ENCODE measurements around the gene CNTFR.

CNTFR gene

DNA sequence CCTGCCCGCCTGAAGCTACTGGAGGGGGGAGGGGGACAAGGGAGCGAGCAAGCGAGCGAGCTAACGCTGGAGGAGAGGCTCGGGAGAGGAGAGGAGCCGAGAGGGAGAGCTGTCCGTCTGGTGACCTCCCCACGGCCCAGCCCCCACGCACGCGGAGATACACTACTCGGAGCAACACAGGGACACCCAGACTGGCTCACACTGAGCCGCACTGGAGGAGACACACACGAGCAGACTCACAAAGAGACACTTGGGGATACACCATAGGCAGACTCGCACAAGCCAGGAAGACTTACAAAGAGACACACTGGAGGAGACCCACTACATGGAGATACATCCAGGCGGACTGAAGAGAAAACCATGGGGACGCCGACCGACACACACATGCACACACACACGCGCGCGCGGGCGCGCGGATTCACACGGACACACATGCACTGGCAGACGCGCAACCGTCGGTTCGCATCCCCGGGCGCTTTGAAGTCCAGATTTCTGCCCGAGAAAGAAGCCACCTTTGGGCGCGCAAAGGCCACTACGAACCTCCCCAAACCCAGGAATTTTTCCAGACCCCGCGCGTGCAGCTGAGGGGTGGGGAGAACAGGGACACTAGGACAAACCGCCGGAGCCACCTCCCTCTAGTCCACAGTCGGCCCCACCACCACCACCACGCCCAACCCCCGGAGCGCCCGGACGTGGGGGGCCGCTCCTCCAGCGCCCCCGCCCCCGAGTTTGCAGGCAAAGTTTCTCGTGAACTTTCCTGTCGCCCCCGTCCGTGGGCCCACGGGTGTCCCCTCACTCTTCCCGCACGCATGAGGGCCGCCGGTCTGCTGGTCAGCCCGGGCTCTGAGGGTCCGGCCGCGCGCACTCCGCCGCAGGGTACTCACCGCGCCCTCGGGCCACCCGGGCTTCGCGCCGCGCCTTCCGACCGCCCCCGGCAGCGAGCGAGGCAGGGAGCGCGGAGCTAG lies 571 bp downstream of the CNTFR start:
- DNase-seq = no peak

DNA sequence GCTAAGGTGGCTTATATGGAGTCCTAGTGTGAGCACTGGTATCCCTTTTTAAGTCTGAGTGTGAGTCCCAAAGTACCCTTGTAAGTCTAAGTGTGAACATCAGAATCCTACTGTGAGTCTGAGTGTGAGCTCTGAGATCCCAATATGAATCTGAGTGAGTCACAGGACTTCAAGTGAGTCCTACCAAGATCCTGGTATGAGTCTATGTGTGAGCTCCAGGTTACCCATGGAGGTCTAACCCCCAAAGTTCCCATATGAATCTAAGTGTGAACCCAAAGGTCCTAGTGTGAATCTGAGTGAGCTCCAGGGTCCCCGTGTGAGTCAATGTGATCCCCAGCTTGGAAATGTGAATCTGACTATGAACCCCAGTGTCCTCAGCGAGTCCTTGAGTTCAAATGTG lies 2.3 kb downstream of the CNTFR start:
- no peak for DNase-seq

DNA sequence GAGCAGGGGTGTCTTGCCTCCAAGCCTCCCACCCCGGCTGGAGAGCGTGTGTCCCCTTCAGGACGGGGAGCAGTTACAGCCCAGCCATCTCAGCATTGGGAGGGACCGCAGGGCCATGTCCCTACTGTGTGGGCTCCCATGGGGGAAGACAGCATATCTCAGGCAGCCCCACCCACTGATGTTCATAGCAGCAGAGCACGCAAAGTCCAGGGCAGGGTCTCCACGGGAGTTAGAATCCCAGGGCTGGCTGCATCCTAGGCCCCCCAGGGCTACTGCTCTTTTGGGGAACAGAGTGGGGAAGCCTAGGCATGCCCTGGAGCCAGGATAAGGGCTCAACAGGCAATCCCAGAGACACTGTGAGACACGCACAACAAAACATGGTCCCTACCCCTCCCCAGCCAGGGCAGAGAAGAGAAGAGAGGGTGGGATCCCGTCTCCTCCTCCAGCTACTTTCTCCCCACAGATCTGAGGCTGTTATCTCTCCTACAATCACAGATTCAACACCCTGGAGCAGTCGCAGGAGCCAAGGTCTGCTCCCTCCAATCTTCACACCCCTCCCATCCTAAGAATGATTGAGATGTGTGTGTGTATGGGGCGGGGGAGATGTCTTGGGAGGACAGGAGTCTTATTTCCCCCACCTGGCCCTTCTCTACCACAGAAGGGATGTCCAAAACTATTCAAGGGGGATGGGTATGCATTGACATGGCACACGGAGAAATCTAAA lies 3.4 kb downstream of the CNTFR start:
- no peak for DNase-seq

DNA sequence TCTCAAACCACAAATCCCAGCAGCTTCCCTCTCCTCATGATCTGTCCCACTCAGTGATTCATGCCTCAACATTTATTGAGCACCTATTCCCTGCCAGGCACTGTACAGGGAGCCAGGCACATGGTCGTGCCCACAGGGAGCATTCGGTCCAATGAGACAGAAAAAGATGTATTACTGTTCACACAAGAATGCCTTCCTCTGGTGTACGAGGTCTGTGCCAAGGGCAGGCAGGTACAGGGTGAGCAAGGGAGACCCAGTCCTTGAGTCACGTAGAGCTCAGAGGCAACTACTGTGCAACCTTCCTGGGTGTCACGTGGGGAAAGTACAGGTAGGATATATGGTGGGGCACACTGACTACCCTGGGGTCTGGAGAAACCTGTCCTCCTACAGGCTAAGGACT lies 4.6 kb downstream of the CNTFR start:
- no peak for DNase-seq

DNA sequence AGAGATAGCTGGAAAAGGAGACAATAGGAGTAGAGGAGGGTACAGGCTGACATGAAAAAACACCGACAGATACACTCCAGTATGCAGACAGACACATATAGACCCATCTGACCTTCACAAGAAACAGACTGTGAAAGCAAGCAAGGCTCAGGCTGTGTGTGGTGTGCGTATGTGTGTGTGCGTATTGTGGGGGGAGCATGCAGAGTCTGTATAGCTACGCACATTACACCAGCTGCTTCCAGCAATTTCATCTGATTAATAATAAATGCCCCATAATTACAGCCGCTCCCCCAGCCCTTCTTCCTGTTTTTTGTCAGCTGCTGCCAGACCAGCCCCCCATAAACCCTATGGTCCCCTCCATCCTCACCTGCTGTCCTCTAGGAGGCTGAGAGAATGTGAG lies 6.7 kb downstream of the CNTFR start:
- DNase-seq = no peak

DNA sequence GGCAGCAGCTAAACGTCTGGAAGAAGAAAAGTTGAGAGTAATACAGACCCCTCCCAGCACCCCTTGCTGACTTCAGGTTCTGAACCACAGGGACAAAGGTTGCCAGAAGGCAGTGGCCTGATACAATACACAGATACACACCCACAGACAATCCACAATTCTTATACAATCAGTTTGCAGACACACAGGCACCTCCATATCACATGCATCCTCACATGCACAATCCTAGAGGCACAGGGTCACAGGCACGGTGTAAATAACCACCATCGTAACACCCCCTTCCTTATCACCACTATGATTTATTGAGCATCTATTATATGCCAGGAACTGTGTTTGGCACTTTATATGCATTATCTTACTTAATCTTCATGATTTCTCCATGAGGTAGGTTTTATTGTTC lies 8.2 kb downstream of the CNTFR start:
- DNase-seq = no peak

DNA sequence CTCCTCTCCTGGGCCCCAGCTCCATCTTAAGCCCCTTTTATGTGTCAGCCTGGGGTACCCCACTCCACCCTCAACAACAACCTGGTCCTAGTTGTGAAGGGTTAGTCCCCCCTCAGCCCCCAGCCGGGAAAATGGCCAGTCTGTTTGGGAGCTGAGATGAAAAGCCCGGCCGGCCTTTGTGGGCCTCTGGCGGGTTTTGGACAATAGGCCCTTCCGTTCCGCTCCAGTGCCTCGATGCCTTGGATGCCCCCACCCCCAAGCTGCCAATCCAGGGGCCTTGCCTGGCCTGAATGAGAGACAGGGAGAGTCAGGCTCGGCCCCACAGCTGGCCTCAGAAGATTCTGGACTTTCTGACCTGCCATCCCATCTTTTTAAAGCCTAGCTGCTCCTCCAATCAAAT lies 9.2 kb downstream of the CNTFR start:
- no peak for DNase-seq

DNA sequence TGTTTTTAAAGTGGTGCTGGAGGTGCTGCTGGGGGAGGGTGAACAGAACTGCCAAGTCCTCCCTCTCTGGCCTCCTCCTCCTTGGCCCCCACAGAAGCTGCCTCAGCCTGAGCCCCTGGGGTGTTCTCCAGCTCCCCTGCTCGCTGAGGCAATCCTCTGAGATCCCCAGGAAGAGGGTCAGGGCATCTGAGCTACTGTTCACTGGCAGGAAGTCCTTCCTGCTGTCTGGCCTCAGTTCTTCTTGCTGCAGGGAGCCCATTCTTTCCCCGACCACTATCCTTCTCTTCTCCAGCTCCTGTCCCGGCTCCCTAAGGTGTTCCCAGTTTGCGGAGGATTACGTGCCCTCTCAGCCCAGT lies 9.7 kb downstream of the CNTFR start:
- no peak for DNase-seq

DNA sequence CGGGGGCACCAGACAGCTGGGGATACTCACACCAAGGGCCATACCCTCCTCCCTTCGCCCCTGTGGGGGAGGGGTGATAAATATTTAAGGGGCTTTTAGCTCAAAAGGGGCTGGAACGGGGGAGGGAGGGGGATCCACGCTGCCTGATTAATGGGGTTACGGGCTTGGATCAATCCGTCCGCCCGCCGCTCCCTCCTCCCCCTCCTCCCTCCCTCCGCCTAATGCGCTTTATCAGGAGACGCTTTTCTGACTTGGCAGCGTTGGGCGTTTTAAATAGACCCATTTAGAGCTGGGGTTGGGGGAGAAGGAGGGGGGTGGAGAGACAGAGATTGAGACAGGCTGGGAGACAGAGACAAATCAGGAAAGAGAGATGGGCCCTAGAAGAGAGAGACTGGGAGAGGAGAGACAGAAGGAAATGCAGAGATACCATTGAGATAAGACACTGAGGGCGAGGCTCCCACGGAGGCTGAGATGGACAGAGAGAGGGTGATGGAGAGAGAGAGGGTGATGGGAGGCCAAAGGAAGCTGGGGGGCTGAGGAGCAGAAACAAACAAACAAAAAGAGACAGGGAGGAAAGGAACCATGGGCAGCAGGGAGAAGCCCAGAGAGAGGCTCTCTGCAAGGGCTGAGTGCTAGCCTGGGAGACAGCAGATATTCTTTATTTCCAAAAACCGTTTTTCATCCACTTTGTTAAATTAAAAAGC lies 10.3 kb downstream of the CNTFR start:
- DNase-seq = no peak

DNA sequence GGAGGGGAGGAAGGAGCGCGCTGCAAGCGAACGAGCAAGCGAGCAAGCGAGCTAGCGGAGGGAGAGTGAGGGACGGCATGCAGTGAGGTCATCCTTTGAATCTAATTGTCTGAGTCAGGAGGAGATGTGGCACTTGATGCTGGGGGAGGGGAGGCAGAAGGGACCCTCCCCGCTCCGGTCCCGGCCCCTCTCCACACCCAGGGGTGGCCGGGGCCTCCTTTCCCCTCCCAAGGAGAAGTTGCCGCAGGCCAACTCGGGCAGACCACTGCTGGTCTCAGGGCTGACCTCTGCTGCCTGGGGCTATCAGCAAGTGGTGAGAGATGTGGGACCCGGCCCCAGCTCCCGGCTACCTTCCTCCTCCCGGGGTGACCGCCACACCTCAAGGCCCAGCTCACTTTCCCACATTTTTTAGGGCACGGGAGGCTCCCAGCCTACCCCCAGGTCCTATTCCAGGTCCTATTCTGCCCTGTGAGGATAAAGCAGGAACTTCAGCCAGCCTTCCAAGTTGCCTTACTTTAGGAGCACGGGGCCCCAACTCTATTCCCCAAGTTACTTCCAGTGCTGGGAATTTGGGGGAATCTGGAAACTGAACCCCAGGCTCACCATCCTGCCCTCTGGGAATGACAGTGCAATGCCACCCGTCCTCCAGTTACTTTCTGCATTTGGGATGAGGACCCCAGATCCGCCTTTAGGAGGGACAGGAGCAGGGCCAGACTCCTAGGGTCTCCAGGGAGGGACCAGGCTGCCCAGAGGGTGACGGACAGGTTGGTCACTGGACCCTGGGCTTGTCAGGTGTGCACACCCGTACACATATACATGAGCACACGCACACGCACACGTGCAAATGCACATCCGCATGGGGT lies 11.1 kb downstream of the CNTFR start:
- no peak for DNase-seq

DNA sequence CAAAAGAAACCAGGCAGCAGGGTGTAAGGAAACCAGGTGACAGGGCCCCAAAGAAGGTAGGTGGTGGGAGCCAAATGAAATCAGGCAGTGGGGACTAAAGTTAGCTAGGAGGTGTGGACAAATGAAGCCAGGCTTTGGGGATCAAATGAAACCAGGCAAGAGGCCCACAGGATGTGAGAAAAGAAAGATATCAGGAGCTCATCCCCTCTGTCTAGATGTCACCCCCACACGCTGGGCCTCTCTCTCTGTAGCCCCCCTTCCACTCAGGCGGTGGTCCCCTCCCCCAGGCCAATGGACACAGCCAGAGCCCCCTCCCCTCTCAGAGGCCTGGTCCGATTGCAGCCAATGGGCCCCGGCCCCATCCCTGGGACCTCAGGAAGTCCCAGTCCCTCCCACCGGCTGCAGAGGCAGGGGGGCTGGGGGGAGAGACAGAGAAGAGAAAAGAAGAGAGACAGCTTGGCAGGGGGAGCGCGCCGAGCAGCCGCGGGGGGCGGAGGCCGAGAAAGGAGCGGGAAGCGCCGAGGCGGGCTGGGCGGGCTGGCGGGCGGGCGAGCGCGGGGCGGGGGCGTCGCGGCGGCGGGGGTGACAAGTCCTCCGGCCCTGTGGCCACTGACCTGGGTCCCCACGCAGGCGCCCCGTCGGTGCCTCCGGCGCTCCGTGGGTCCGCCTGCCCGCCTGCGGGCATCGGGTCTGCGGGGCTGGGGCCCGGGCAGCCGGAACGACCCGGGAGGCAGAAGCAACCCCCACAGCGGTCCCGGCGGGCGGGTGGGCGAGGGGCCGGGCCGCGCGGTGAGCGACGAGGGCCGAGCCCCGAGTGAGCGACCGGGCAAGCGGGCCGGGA lies 11.9 kb downstream of the CNTFR start:
- DNase-seq = no peak

DNA sequence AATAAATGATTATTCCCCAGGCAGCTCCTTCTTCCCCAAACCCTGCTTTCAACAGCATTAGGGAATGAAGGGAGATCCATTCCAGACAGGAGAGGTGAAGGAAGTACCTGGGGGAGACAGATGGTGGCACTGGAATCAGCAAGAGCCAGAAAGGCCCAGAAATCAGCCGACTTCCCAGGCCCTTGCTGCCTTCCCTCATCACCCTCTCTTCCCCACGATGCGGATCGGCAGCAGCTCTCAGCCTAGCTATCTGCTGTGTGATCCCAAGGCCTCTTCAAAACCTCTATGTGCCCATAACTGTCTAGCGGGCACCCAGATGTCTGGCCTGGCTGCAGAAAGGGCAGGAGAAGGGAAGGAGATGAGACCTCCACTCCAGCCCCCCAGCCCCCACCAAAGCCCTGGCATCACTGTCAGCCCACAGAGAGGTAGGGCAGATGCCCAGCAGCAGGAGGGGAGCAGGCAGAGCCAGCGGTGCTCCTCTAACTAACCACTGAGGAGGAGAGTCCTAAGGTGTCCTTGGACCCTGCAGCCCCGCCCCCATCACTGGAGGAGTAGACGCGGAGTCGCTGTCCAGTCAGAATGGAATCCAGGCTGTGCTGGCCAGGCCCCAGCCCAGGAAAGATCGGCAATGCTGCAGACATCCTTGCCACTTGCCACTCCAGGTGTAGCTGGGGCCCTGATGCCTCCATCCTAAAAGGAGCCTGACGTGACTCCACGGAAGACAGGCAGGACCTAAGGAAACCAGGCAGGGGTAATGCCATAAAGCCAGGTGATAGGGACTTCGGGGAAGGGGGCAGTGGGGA lies 12.7 kb downstream of the CNTFR start:
- no peak for DNase-seq

DNA sequence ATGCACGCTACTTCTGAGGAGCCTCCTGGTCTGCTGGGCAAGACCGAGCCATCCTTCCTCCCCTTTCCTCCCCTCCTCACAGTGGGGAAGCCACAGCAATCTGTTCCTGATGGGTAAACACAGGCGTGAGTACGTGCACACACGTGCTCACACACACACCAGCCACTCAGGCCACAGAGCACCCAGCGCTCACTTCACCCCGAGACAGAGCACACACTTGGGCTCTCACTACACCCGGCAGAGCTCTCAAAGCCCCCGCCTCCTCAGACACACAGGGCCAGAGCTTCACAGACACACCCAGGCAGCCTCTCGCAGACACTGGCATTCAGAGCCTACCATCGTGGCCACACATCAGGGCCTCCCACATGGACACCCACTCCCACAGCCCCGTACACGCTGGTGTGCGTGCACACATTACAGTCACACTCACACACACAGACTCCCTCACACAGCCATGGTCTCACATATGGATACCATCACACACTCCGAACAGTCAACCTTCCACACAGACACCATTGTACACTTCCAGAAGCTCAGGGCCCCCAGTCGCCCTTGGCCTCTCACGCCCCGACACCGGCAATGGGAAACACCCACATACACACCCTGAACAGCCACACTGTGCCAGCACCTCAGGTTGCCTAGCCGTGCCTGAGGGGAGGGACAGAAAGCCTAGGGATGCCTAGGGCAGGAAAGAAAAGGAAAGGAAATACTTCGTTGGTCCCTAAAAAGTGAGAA lies 13.5 kb downstream of the CNTFR start:
- DNase-seq = no peak

DNA sequence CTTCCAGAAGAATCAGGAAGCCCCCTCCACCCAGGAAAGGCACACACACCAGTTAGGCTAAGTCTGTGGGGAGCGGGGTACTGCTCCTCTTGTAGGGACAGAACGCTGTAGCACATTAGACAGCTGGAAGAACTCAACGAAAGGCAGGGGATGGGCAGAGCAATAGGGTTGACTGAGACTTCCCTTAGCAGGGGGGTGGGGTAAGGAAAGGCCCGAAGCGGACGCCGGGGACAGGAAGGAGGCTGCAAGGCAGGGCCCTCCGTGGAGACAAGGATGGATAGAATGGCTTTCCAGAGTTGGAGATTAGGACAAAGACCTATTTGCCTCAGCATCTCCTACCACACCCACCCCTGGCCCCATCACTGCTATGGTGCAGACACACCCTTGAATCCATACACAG lies 14.3 kb downstream of the CNTFR start:
- no peak for DNase-seq

DNA sequence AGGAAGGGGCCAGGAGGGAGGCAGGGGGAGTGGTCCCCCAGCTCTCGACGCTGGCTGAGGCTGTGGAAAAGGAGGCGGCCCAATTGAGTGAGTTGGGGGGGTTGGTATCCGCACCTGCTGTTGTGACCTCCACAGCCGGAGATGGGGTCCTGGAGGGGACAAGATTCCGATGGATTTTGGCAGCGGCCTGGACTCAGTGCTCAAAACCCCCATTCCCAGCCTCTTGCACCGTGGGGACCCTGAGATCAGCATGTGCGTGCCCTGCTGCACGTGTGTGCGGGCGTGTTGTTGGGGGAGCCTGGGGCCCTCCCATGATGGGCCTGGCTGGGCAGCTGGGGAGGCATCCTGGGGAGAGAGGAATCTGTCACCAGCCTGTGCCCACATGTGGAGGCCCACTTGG lies 15.0 kb downstream of the CNTFR start:
- no peak for DNase-seq

DNA sequence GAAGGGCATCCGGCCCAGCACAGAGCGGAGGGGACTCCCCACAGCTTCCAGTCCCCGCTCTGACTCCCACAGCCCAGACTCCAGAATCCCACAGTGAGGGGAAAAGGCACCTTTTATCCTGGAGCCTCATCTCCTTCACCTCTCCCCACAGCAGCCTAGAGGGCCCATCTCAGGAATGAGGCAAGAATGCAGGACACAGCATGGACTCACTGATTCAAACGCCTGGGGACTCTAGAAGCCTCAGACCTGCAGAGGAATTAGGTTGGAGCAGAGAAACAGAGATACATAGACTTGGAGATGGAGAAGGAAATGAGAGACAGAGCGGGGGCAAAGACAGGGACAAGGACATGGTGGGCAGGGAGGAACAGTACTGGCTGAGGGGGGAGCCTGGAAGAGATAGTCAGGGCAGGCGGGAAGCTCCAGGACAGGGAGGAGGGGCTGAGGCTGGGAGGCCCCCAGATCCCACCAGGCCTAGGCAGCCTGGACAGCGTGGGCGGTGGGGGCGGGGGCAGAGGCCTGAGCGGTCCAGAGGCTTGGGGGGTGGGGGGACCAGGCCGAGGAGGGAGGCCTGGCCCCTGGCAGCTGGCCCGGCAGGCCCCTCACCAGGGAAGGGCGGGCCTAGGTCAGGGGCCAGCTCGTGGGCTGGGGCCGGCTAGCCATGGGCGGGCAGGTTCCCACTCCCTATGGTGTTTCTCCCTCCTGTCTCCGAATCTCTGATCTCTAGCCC lies 15.8 kb downstream of the CNTFR start:
- DNase-seq = no peak

DNA sequence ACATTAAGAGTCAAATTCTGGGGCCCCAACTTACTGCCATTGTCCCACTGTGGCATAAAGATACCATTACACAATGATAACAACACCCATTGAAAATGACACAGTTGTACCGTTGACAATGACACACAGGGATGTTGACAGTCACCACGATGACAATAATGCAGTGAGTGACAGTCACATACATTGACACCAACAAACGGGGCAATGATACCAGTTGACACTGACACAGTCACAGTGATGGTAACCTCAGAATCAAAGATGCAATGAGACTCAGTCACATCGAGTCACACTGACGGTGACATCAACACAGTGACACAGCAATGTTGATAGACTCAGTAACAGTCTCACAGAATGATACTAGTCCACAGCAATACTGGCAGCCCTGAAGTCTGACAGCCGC lies 16.9 kb downstream of the CNTFR start:
- no peak for DNase-seq

DNA sequence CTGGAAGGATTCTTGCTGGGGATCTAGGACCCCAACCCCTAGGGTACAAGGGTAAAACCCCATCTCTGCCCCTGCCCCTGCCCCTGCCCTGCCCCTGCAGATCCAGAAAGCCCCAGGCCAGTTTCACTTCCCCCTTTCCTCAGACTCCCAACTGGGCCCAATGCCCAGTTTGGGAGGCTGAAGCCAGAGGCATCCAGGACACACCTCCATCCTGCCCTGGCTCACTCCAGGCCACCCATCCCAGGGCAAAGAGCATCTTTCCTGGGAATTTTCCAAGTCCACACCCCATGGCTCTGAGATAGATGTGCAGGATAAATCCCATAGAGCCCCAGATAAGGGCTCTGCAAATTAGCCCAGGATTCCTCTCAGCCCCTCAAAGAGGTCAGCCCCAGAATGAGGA lies 17.4 kb downstream of the CNTFR start:
- no peak for DNase-seq

DNA sequence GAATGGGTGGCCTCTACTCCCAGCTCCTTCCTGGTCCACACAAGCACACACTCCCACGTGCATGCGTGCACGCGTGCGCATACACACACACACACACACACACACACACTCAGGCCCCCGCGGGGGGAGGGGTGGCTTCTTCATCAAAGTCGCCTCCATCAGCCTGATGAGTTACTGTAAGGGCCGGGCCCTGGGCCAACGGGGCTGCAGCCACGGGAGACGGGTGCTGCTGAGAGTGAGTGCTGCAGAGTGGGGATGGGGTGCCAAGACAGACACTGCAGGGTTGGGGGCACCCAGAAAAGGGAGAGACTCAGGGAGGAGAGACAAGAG lies 18.1 kb downstream of the CNTFR start:
- no peak for DNase-seq

Data from CD4-positive, alpha-beta T cell treated with Interferon alpha-2 for 1 hour (primary cell).